ENCODE results near the gene CLMP.

The CLMP gene

GRCh38 chr11:123195188-123196059 is at the start of gene CLMP:
CLMP (minus strand) TSS chr11:123195248; CDS start chr11:123194940, 308 bp downstream.
- no peak for DNase-seq (ENCODE audit: low read depth in 2 of 3, low spot score in 2 of 3)

GRCh38 chr11:123241874-123242543 is 47.0 kb upstream of the CLMP start:
- no peak for DNase-seq (ENCODE audit: low read depth in 2 of 3, low spot score in 2 of 3)

GRCh38 chr11:123241294-123241693 is 46.2 kb upstream of the CLMP start:
- no peak for DNase-seq (ENCODE audit: low read depth in 2 of 3, low spot score in 2 of 3)

- DNase-seq (ENCODE audit: low read depth in 2 of 3, low spot score in 2 of 3): no peak
These were observed 44.4 kb upstream of the CLMP start for GRCh38 chr11:123239191-123240150.

- DNase-seq (ENCODE audit: low read depth in 2 of 3, low spot score in 2 of 3): no peak
These were observed 43.2 kb upstream of the CLMP start for GRCh38 chr11:123238297-123238696.

- DNase-seq (ENCODE audit: low read depth in 2 of 3, low spot score in 2 of 3): no peak
These were observed 41.8 kb upstream of the CLMP start for GRCh38 chr11:123236879-123237278.

- DNase-seq (ENCODE audit: low read depth in 2 of 3, low spot score in 2 of 3): no peak
These were observed 40.7 kb upstream of the CLMP start for GRCh38 chr11:123235656-123236261.

- peak in 2 of 3 experiments; percentile 23 to 52 for DNase-seq (ENCODE audit: low read depth in 2 of 3, low spot score in 2 of 3)
These were observed 40.1 kb upstream of the CLMP start for GRCh38 chr11:123235117-123235655.

- no peak for DNase-seq (ENCODE audit: low read depth in 2 of 3, low spot score in 2 of 3)
These were observed 38.9 kb upstream of the CLMP start for GRCh38 chr11:123233975-123234334.

GRCh38 chr11:123233280-123233974 is 38.4 kb upstream of the CLMP start:
- no peak for DNase-seq (ENCODE audit: low read depth in 2 of 3, low spot score in 2 of 3)

GRCh38 chr11:123231777-123232176 is 36.7 kb upstream of the CLMP start:
- DNase-seq (ENCODE audit: low read depth in 2 of 3, low spot score in 2 of 3): no peak

GRCh38 chr11:123231256-123231655 is 36.2 kb upstream of the CLMP start:
- DNase-seq (ENCODE audit: low read depth in 2 of 3, low spot score in 2 of 3): no peak

GRCh38 chr11:123230346-123230745 is 35.3 kb upstream of the CLMP start:
- DNase-seq (ENCODE audit: low read depth in 2 of 3, low spot score in 2 of 3): no peak

- DNase-seq (ENCODE audit: low read depth in 2 of 3, low spot score in 2 of 3): no peak
These were observed 33.6 kb upstream of the CLMP start for GRCh38 chr11:123228496-123229163.

- DNase-seq (ENCODE audit: low read depth in 2 of 3, low spot score in 2 of 3): no peak
These were observed 32.9 kb upstream of the CLMP start for GRCh38 chr11:123227763-123228495.

GRCh38 chr11:123221584-123221983 is 26.5 kb upstream of the CLMP start:
- DNase-seq (ENCODE audit: low read depth in 2 of 3, low spot score in 2 of 3): no peak

- DNase-seq (ENCODE audit: low read depth in 2 of 3, low spot score in 2 of 3): no peak
These were observed 26.1 kb upstream of the CLMP start for GRCh38 chr11:123221096-123221561.

GRCh38 chr11:123219066-123219690 is 24.1 kb upstream of the CLMP start:
- no peak for DNase-seq (ENCODE audit: low read depth in 2 of 3, low spot score in 2 of 3)
